SK-N-SH (cell line): ENCODE measurements around the gene INTU. TPM values are rescaled to one million over a fixed set of nuclear protein-coding genes. Genes with fewer than 3 reads are reported as not detected.
"Not testable (repeated sequence)": the region's sequence is repeated elsewhere in the genome, so short reads cannot be mapped to it uniquely, and the experiment has no call there.

ENCODE experiments used
- CTCF ChIA-PET: fragments of 300-600, 350-600 bp; formaldehyde crosslinking; extraction: SDS; loops from one replicate; lab custom pipeline; 2021; lab: Yijun Ruan, JAX
- POLR2A ChIA-PET: fragments of 350-600 bp; sonication (Branson Sonifier 250); formaldehyde crosslinking; extraction: SDS; loops from one replicate; lab custom pipeline; 2020; ENCODE audit warnings: antibody characterized with exemption, inconsistent platforms; lab: Yijun Ruan, JAX
- DNase-seq: peaks from one replicate; pipeline ENCODE4 v3.0.0; 2012
- H2AFZ ChIP-seq: fragments of 200-600 bp; sonication (generic); 2 replicates; pipeline ENCODE4 v1.8.1; 2016; ENCODE audit warnings: antibody characterized with exemption, mild to moderate bottlenecking, low read depth
- H3F3A ChIP-seq: fragments of 200-600 bp; sonication (generic); replicated peaks from 2 replicates; pipeline ENCODE3; 2016; ENCODE audit warnings: antibody characterized with exemption, mild to moderate bottlenecking; ENCODE audit not compliant: insufficient read depth
- H3K27ac ChIP-seq, 2 experiments: fragments of 200-500 bp in 1 of 2; fragments of 200-600 bp in 1 of 2; sonication (Bioruptor generic) in 1 of 2; sonication (generic), shearing (Covaris generic) in 1 of 2; 2 replicates each; pipeline versions ENCODE4 v1.5.1 to v1.6.1; 2014 to 2016; ENCODE audit warnings: low read depth in 2 of 2, inconsistent platforms in 1 of 2, low read length in 1 of 2, mild to moderate bottlenecking in 1 of 2, mixed read lengths in 1 of 2
- H3K27me3 ChIP-seq: fragments of 200-600 bp; sonication (generic), shearing (Covaris generic); 2 replicates; pipeline ENCODE4 v1.6.1; 2016; ENCODE audit warnings: mixed run types; ENCODE audit not compliant: insufficient read depth
- H3K36me3 ChIP-seq, 2 experiments: fragments of 200-500 bp in 1 of 2; fragments of 200-600 bp in 1 of 2; sonication (Bioruptor generic) in 1 of 2; sonication (generic) in 1 of 2; replicated peaks in 1 of 2; 2 replicates each; pipeline versions ENCODE3 to v1.5.1; 2014 to 2016; ENCODE audit warnings: low read length in 1 of 2, mild to moderate bottlenecking in 1 of 2; ENCODE audit not compliant: insufficient read depth in 2 of 2, control insufficient read depth in 1 of 2
- H3K4me1 ChIP-seq, 2 experiments: fragments of 200-500 bp in 1 of 2; fragments of 200-600 bp in 1 of 2; sonication (Bioruptor generic) in 1 of 2; sonication (generic), shearing (Covaris generic) in 1 of 2; 2 replicates each; pipeline versions ENCODE4 v1.5.1 to v1.6.1; 2014 to 2016; ENCODE audit warnings: low read depth in 1 of 2, low read length in 1 of 2, mixed run types in 1 of 2; ENCODE audit not compliant: insufficient read depth in 2 of 2, control insufficient read depth in 1 of 2
- H3K4me2 ChIP-seq: fragments of 200-600 bp; sonication (generic), shearing (Covaris generic); 2 replicates; pipeline ENCODE4 v1.6.1; 2017; ENCODE audit warnings: mixed run types
- H3K4me3 ChIP-seq, 2 experiments: fragments of 200-500 bp in 1 of 2; fragments of 200-600 bp in 1 of 2; sonication (Bioruptor generic) in 1 of 2; sonication (generic), shearing (Covaris generic) in 1 of 2; 2 replicates each; pipeline versions ENCODE4 v1.5.1 to v1.8.1; 2014 to 2016; ENCODE audit warnings: low read depth in 2 of 2, inconsistent platforms in 1 of 2, low read length in 1 of 2, mild to moderate bottlenecking in 1 of 2, mixed read lengths in 1 of 2, moderate library complexity in 1 of 2
- H3K79me2 ChIP-seq: fragments of 200-600 bp; sonication (generic); 2 replicates; pipeline ENCODE4 v1.8.1; 2017; ENCODE audit warnings: mild to moderate bottlenecking; ENCODE audit not compliant: insufficient read depth
- H3K9ac ChIP-seq: fragments of 200-600 bp; sonication (generic); 2 replicates; pipeline ENCODE4 v1.6.1; 2017; ENCODE audit warnings: mixed run types
- H3K9me2 ChIP-seq: fragments of 200-600 bp; sonication (generic); 2 replicates; pipeline ENCODE4 v1.6.1; 2017; ENCODE audit warnings: mixed run types
- H3K9me3 ChIP-seq: fragments of 200-600 bp; sonication (generic); 2 replicates; pipeline ENCODE4 v1.6.1; 2017; ENCODE audit warnings: mixed run types, mild to moderate bottlenecking, moderate library complexity
- H4K20me1 ChIP-seq: fragments of 200-600 bp; sonication (generic); 2 replicates; pipeline ENCODE4 v1.6.1; 2017; ENCODE audit warnings: mild to moderate bottlenecking, mixed run types; ENCODE audit not compliant: insufficient read depth
- EZH2phosphoT487 ChIP-seq: fragments of 200-600 bp; sonication (generic); IDR thresholded peaks from 2 replicates; pipeline ENCODE4 v1.6.1; 2017; ENCODE audit warnings: low read depth, mixed run types, mild to moderate bottlenecking, antibody characterized with exemption, moderate library complexity, borderline replicate concordance
- FOXJ3 ChIP-seq: sonication (generic); formaldehyde crosslinking; IDR thresholded peaks from 2 replicates; pipeline ENCODE4 v1.5.1; 2020; ENCODE audit warnings: mild to moderate bottlenecking, missing genetic modification reagents
- FOXM1 ChIP-seq: IDR thresholded peaks from 2 replicates; pipeline ENCODE4 v1.4.0; 2012; ENCODE audit warnings: low read depth, mild to moderate bottlenecking
- GABPA ChIP-seq: IDR thresholded peaks from 2 replicates; pipeline ENCODE4 v1.4.0; 2012; ENCODE audit warnings: low read depth, mild to moderate bottlenecking
- GATA2 ChIP-seq: sonication (generic); formaldehyde crosslinking; IDR thresholded peaks from 2 replicates; pipeline ENCODE4 v1.5.0; 2020; ENCODE audit warnings: mild to moderate bottlenecking, missing genetic modification reagents
- IRF3 ChIP-seq: fragments of 150-350 bp; IDR thresholded peaks from 2 replicates; pipeline ENCODE4 v1.6.1; 2016; ENCODE audit warnings: mild to moderate bottlenecking, low read depth, low read length
- JUND ChIP-seq: IDR thresholded peaks from 2 replicates; pipeline ENCODE4 v1.4.0; 2012
- NFIC ChIP-seq: IDR thresholded peaks from 2 replicates; pipeline ENCODE4 v1.4.0; 2012; ENCODE audit warnings: borderline replicate concordance
- RAD21 ChIP-seq: IDR thresholded peaks from 2 replicates; pipeline ENCODE4 v1.6.1; 2012; ENCODE audit warnings: mild to moderate bottlenecking, low read length
- REST ChIP-seq: IDR thresholded peaks from 2 replicates; pipeline ENCODE4 v1.6.1; 2012; ENCODE audit warnings: mild to moderate bottlenecking, low read depth, low read length, moderate library complexity
- RXRA ChIP-seq: IDR thresholded peaks from 2 replicates; pipeline ENCODE4 v1.4.0; 2012; ENCODE audit warnings: low read depth, mild to moderate bottlenecking, borderline replicate concordance
- SIN3A ChIP-seq: IDR thresholded peaks from 2 replicates; pipeline ENCODE4 v1.6.1; 2012; ENCODE audit warnings: low read depth, mild to moderate bottlenecking, low read length, moderate library complexity, borderline replicate concordance
- SMC3 ChIP-seq: IDR thresholded peaks from 2 replicates; pipeline ENCODE4 v1.6.1; 2012; ENCODE audit warnings: low read depth, low read length, improper control_type of control experiment
- TAF1 ChIP-seq: IDR thresholded peaks from 2 replicates; pipeline ENCODE4 v1.6.1; 2012; ENCODE audit warnings: low read depth, mild to moderate bottlenecking, low read length, moderate library complexity, borderline replicate concordance
- TCF12 ChIP-seq: IDR thresholded peaks from 2 replicates; pipeline ENCODE4 v1.4.0; 2012
- USF2 ChIP-seq: fragments of 150-350 bp; IDR thresholded peaks from 2 replicates; pipeline ENCODE4 v1.6.1; 2017; ENCODE audit warnings: antibody characterized with exemption, low read length, low read depth, borderline replicate concordance
- YY1 ChIP-seq: IDR thresholded peaks from 2 replicates; pipeline ENCODE4 v1.4.0; 2012; ENCODE audit warnings: low read depth, mild to moderate bottlenecking
- ZBTB33 ChIP-seq: IDR thresholded peaks from 2 replicates; pipeline ENCODE4 v1.4.0; 2012; ENCODE audit warnings: low read depth, borderline replicate concordance
- WGBS: methylation state at CpG from one replicate; pipeline ENCODE4 v1.1.6; 2017; ENCODE audit warnings: low lambda C conversion rate; 5-methylcytosine and 5-hydroxymethylcytosine counted together
- polyA plus RNA-seq, 3 experiments: library from polyadenylated mRNA; depleted of rRNA; stranded (reverse); fragments of >200 nt; gene quantifications; 2 replicates each; pipeline ENCODE4 v1.2.3, GENCODE V29; 2012

The INTU gene
- polyA plus RNA-seq, 1 of the 3 experiments (the other 2 are of a cell fraction): 3.3 TPM

- TF ChIP-seq FOXJ3 (no peak), RAD21 (no peak), IRF3 (no peak), ZBTB33 (no peak)
Measured at GRCh38 chr4:127648061-127648460, 15.3 kb downstream of the INTU start (continued).

- H3K4me3 ChIP-seq, H3K36me3 ChIP-seq, POLR2A ChIA-PET, H3K27me3 ChIP-seq, H4K20me1 ChIP-seq, H3K27ac ChIP-seq, H3F3A ChIP-seq, H3K79me2 ChIP-seq, H3K9ac ChIP-seq, H3K9me3 ChIP-seq, H3K4me2 ChIP-seq, H3K9me2 ChIP-seq, CTCF ChIA-PET, DNase-seq, H3K4me1 ChIP-seq, H2AFZ ChIP-seq: not testable (repeated sequence)
- WGBS: no CpG with 5 or more reads among the region's 17 CpGs
Measured at GRCh38 chr4:127655590-127655989, 22.8 kb downstream of the INTU start.

GRCh38 chr4:127656047-127656680 lies 23.4 kb downstream of the INTU start:
- Histone ChIP-seq H3K9me2 (no peaks in the 10 kb centered on the region), H3K27me3 (no peaks in the 10 kb centered on the region), H2AFZ (no peak overlapping the region), H4K20me1 (no peaks in the 10 kb centered on the region), H3K79me2 (no peaks in the 10 kb centered on the region), H3K4me3 (no peak overlapping the region), H3K27ac (no peak overlapping the region), H3K9me3 (no peaks in the 10 kb centered on the region), H3K4me2 (no peak overlapping the region), H3F3A (no peaks in the 10 kb centered on the region), H3K9ac (no peak overlapping the region), H3K4me1 (no peaks in the 10 kb centered on the region), H3K36me3 (peaks cover 0 to 3% of the 10 kb centered on the region in 2 experiments)
- DNase-seq: no peak
- CTCF ChIA-PET: no interaction called here
- POLR2A ChIA-PET: no interaction called here
- 89% methylated on average over 9 of the region's 9 CpGs for WGBS
- TF ChIP-seq EZH2phosphoT487 (no peak), SIN3A (no peak), SMC3 (no peak), TCF12 (no peak), GATA2 (CRISPR knock-in tag) (no peak), JUND (no peak), GABPA (no peak), NFIC (no peak), YY1 (no peak), TAF1 (no peak), REST (no peak), FOXM1 (no peak), RXRA (no peak), USF2 (no peak)
